ENCODE measurements around the gene PROM1.

PROM1 gene

GRCh38 chr4:16021804-16022560 is 61.8 kb downstream of the PROM1 start:
- no peak for DNase-seq

- DNase-seq = no peak
These were observed 64.2 kb downstream of the PROM1 start for GRCh38 chr4:16019649-16020048.

- DNase-seq = no peak
These were observed 65.0 kb downstream of the PROM1 start for GRCh38 chr4:16018841-16019240.

- no peak for DNase-seq
These were observed 65.7 kb downstream of the PROM1 start for GRCh38 chr4:16018061-16018676.

GRCh38 chr4:16016536-16016935 is 67.3 kb downstream of the PROM1 start:
- no peak for DNase-seq

- DNase-seq = no peak
These were observed 72.7 kb downstream of the PROM1 start for GRCh38 chr4:16011173-16011572.

GRCh38 chr4:16009153-16009552 is 74.7 kb downstream of the PROM1 start:
- no peak for DNase-seq

GRCh38 chr4:16007471-16008095 is 76.2 kb downstream of the PROM1 start:
- DNase-seq = no peak

- no peak for DNase-seq
These were observed 76.9 kb downstream of the PROM1 start for GRCh38 chr4:16006771-16007446.

- DNase-seq = no peak
These were observed 78.1 kb downstream of the PROM1 start for GRCh38 chr4:16005676-16006075.

- DNase-seq = no peak
These were observed 82.4 kb downstream of the PROM1 start for GRCh38 chr4:16001484-16001858.

- DNase-seq = peak; percentile 40
These were observed 82.9 kb downstream of the PROM1 start for GRCh38 chr4:16000708-16001483.

GRCh38 chr4:15996773-15997172 is 87.0 kb downstream of the PROM1 start:
- no peak for DNase-seq

- no peak for DNase-seq
These were observed 88.0 kb downstream of the PROM1 start for GRCh38 chr4:15995826-15996225.

- DNase-seq = no peak
These were observed 91.7 kb downstream of the PROM1 start for GRCh38 chr4:15992167-15992485.

GRCh38 chr4:15990570-15991285 is 93.1 kb downstream of the PROM1 start:
- no peak for DNase-seq

- DNase-seq = no peak
These were observed 94.4 kb downstream of the PROM1 start for GRCh38 chr4:15989424-15989823.

- DNase-seq = no peak
These were observed 95.6 kb downstream of the PROM1 start for GRCh38 chr4:15988222-15988621.

- no peak for DNase-seq
These were observed 96.9 kb downstream of the PROM1 start for GRCh38 chr4:15986907-15987306.

- DNase-seq = no peak
These were observed 100.2 kb downstream of the PROM1 start for GRCh38 chr4:15983610-15984009.

- no peak for DNase-seq
These were observed 100.8 kb downstream of the PROM1 start for GRCh38 chr4:15982842-15983524.
